HTERT RPE-1 (cell line): ENCODE data around the gene GET4.
"Not testable (repeated sequence)": the region's sequence is repeated elsewhere in the genome, so short reads cannot be mapped to it uniquely, and the experiment has no call there.

ENCODE experiments used
- in situ Hi-C: fragments of 300-500 bp; cut with MboI; formaldehyde crosslinking; loops from 4 replicates; pipeline ENCODE4 v1.14.3; 2020; ENCODE audit warnings: low sequenced_read_pairs

The GET4 gene

GRCh38 chr7:913736-914520 is 37.6 kb downstream of the GET4 start:
- in situ Hi-C loops = no loop called here

GRCh38 chr7:914521-915194 is 38.3 kb downstream of the GET4 start:
- in situ Hi-C loops = no loop called here

GRCh38 chr7:915291-916218 is 39.2 kb downstream of the GET4 start:
- in situ Hi-C loops = no loop called here

- in situ Hi-C loops = no loop called here
Observed at GRCh38 chr7:916291-916941, 40.1 kb downstream of the GET4 start.

- in situ Hi-C loops = no loop called here
Observed at GRCh38 chr7:917255-918117, 41.1 kb downstream of the GET4 start.

GRCh38 chr7:918118-918425 is 41.7 kb downstream of the GET4 start:
- in situ Hi-C loops = no loop called here

GRCh38 chr7:918441-919113 is 42.2 kb downstream of the GET4 start:
- in situ Hi-C loops = no loop called here

- in situ Hi-C loops = no loop called here
Observed at GRCh38 chr7:919114-919442, 42.7 kb downstream of the GET4 start.

GRCh38 chr7:919924-920341 is 43.6 kb downstream of the GET4 start:
- in situ Hi-C loops = no loop called here

- in situ Hi-C loops = no loop called here
Observed at GRCh38 chr7:920351-921070, 44.2 kb downstream of the GET4 start.

- in situ Hi-C loops = no loop called here
Observed at GRCh38 chr7:921071-921461, 44.7 kb downstream of the GET4 start.

GRCh38 chr7:921581-922333 is 45.4 kb downstream of the GET4 start:
- in situ Hi-C loops = no loop called here

- in situ Hi-C loops = no loop called here
Observed at GRCh38 chr7:922334-923107, 46.2 kb downstream of the GET4 start.

GRCh38 chr7:923108-924041 is 47.0 kb downstream of the GET4 start:
- in situ Hi-C loops = no loop called here

- in situ Hi-C loops = not testable (repeated sequence)
Observed at GRCh38 chr7:924042-924441, 47.7 kb downstream of the GET4 start.

GRCh38 chr7:924541-925231 is 48.3 kb downstream of the GET4 start:
- in situ Hi-C loops = no loop called here
